Measurements from ENCODE around the gene HMGA1.
"Not testable (repeated sequence)": the region's sequence is repeated elsewhere in the genome, so short reads cannot be mapped to it uniquely, and the experiment has no call there.

Gene HMGA1

GRCh38 chr6:34242252-34243130 is 5.8 kb downstream of the HMGA1 start:
- peaks cover 8 to 17% of the 10 kb centered on the region in 2 donors for H3K36me3 ChIP-seq (ENCODE audit: control insufficient read depth in 1 of 2, insufficient read depth in 2 of 2, low read length in 2 of 2)
- no peaks in the 10 kb centered on the region for H3K9me3 ChIP-seq (ENCODE audit: control insufficient read depth in 1 of 2, low read length in 2 of 2)
- H3K4me3 ChIP-seq (ENCODE audit: low read depth in 1 of 2, low read length in 2 of 2) = no peak overlapping the region
- H3K27me3 ChIP-seq (ENCODE audit: low read depth, low read length) = no peaks in the 10 kb centered on the region
- H3K27ac ChIP-seq (ENCODE audit: low read length) = no peak overlapping the region
- H3K4me1 ChIP-seq (ENCODE audit: control insufficient read depth in 1 of 2, insufficient read depth in 2 of 2, low read length in 2 of 2) = peaks cover 0 to 20% of the 10 kb centered on the region in 2 donors

DNA sequence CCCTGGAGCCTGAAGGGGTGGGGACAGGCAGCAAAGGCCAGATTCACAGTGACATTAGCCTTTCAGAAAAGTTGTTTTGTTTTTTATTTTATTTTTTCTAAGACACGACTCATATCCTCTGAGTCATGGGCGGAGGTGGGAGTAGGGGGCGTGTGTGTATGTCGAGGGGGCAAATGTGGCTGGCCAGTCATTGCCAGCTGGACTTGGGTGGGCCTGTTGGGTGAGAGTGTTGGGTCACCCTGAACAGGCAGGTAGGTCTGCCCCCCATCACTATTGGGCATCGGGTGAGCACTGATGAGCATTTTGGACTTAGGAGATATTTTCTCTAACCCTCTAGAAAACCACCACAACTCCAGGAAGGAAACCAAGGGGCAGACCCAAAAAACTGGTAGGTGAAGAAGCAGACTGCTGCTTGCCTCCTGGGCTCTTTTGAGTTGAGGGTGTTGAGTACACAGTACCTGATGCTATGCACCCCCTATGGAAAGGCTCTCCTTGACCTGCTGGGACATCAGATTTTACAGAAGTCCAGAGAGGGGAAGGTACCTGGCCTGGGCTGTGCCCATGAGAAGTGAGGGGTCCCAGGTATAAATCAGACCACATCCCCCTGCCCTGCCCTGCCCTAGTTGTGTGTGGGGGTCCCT is 6.6 kb downstream of the HMGA1 start:
- Histone ChIP-seq H3K9me3 (ENCODE audit: control insufficient read depth in 1 of 2, low read length in 2 of 2) (no peaks in the 10 kb centered on the region), H3K4me1 (ENCODE audit: control insufficient read depth in 1 of 2, insufficient read depth in 2 of 2, low read length in 2 of 2) (peaks cover 3 to 22% of the 10 kb centered on the region in 2 donors), H3K4me3 (ENCODE audit: low read depth in 1 of 2, low read length in 2 of 2) (no peak overlapping the region), H3K27ac (ENCODE audit: low read length) (no peak overlapping the region), H3K27me3 (ENCODE audit: low read depth, low read length) (no peaks in the 10 kb centered on the region), H3K36me3 (ENCODE audit: control insufficient read depth in 1 of 2, insufficient read depth in 2 of 2, low read length in 2 of 2) (peaks cover 8 to 17% of the 10 kb centered on the region in 2 donors)

GRCh38 chr6:34243901-34244884 is 7.5 kb downstream of the HMGA1 start:
- H3K36me3 ChIP-seq (ENCODE audit: control insufficient read depth in 1 of 2, insufficient read depth in 2 of 2, low read length in 2 of 2) = peaks cover 8 to 17% of the 10 kb centered on the region in 2 donors
- H3K4me3 ChIP-seq (ENCODE audit: low read depth in 1 of 2, low read length in 2 of 2) = no peak overlapping the region
- H3K27ac ChIP-seq (ENCODE audit: low read length) = no peak overlapping the region
- H3K4me1 ChIP-seq (ENCODE audit: control insufficient read depth in 1 of 2, insufficient read depth in 2 of 2, low read length in 2 of 2) = peaks cover 3 to 22% of the 10 kb centered on the region in 2 donors
- H3K9me3 ChIP-seq (ENCODE audit: control insufficient read depth in 1 of 2, low read length in 2 of 2) = no peaks in the 10 kb centered on the region
- no peaks in the 10 kb centered on the region for H3K27me3 ChIP-seq (ENCODE audit: low read depth, low read length)

DNA sequence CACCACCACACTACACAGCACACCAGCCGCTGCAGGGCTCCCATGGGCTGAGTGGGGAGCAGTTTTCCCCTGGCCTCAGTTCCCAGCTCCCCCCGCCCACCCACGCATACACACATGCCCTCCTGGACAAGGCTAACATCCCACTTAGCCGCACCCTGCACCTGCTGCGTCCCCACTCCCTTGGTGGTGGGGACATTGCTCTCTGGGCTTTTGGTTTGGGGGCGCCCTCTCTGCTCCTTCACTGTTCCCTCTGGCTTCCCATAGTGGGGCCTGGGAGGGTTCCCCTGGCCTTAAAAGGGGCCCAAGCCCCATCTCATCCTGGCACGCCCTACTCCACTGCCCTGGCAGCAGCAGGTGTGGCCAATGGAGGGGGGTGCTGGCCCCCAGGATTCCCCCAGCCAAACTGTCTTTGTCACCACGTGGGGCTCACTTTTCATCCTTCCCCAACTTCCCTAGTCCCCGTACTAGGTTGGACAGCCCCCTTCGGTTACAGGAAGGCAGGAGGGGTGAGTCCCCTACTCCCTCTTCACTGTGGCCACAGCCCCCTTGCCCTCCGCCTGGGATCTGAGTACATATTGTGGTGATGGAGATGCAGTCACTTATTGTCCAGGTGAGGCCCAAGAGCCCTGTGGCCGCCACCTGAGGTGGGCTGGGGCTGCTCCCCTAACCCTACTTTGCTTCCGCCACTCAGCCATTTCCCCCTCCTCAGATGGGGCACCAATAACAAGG is 8.5 kb downstream of the HMGA1 start:
- Histone ChIP-seq H3K4me1 (ENCODE audit: control insufficient read depth in 1 of 2, insufficient read depth in 2 of 2, low read length in 2 of 2) (peaks cover 3 to 22% of the 10 kb centered on the region in 2 donors), H3K36me3 (ENCODE audit: control insufficient read depth in 1 of 2, insufficient read depth in 2 of 2, low read length in 2 of 2) (peaks cover 8 to 17% of the 10 kb centered on the region in 2 donors)
- not testable (repeated sequence) for H3K4me3 ChIP-seq (ENCODE audit: low read depth in 1 of 2, low read length in 2 of 2); H3K27ac ChIP-seq (ENCODE audit: low read length); H3K9me3 ChIP-seq (ENCODE audit: control insufficient read depth in 1 of 2, low read length in 2 of 2); H3K27me3 ChIP-seq (ENCODE audit: low read depth, low read length)

GRCh38 chr6:34245761-34246140 is 9.1 kb downstream of the HMGA1 start:
- Histone ChIP-seq H3K36me3 (ENCODE audit: control insufficient read depth in 1 of 2, insufficient read depth in 2 of 2, low read length in 2 of 2) (peaks cover 8 to 14% of the 10 kb centered on the region in 2 donors), H3K4me1 (ENCODE audit: control insufficient read depth in 1 of 2, insufficient read depth in 2 of 2, low read length in 2 of 2) (peaks cover 3 to 22% of the 10 kb centered on the region in 2 donors)
- H3K27ac ChIP-seq (ENCODE audit: low read length); H3K9me3 ChIP-seq (ENCODE audit: control insufficient read depth in 1 of 2, low read length in 2 of 2); H3K27me3 ChIP-seq (ENCODE audit: low read depth, low read length); H3K4me3 ChIP-seq (ENCODE audit: low read depth in 1 of 2, low read length in 2 of 2): not testable (repeated sequence)

GRCh38 chr6:34246249-34246562 is 9.5 kb downstream of the HMGA1 start:
- Histone ChIP-seq H3K27ac (ENCODE audit: low read length) (no peak overlapping the region), H3K4me3 (ENCODE audit: low read depth in 1 of 2, low read length in 2 of 2) (no peak overlapping the region), H3K4me1 (ENCODE audit: control insufficient read depth in 1 of 2, insufficient read depth in 2 of 2, low read length in 2 of 2) (peaks cover 3 to 22% of the 10 kb centered on the region in 2 donors), H3K27me3 (ENCODE audit: low read depth, low read length) (no peaks in the 10 kb centered on the region), H3K36me3 (ENCODE audit: control insufficient read depth in 1 of 2, insufficient read depth in 2 of 2, low read length in 2 of 2) (peaks cover 7 to 12% of the 10 kb centered on the region in 2 donors), H3K9me3 (ENCODE audit: control insufficient read depth in 1 of 2, low read length in 2 of 2) (no peaks in the 10 kb centered on the region)

GRCh38 chr6:34246563-34247391 is 10.1 kb downstream of the HMGA1 start:
- peaks cover 3 to 22% of the 10 kb centered on the region in 2 donors for H3K4me1 ChIP-seq (ENCODE audit: control insufficient read depth in 1 of 2, insufficient read depth in 2 of 2, low read length in 2 of 2)
- no peaks in the 10 kb centered on the region for H3K9me3 ChIP-seq (ENCODE audit: control insufficient read depth in 1 of 2, low read length in 2 of 2)
- no peaks in the 10 kb centered on the region for H3K27me3 ChIP-seq (ENCODE audit: low read depth, low read length)
- no peak overlapping the region for H3K4me3 ChIP-seq (ENCODE audit: low read depth in 1 of 2, low read length in 2 of 2)
- H3K27ac ChIP-seq (ENCODE audit: low read length) = no peak overlapping the region
- H3K36me3 ChIP-seq (ENCODE audit: control insufficient read depth in 1 of 2, insufficient read depth in 2 of 2, low read length in 2 of 2) = peaks cover 2 to 7% of the 10 kb centered on the region in 2 donors

GRCh38 chr6:34247481-34248197 is 11.0 kb downstream of the HMGA1 start:
- peak overlapping the region; percentile 82 to 87 for H3K4me3 ChIP-seq (ENCODE audit: low read depth in 1 of 2, low read length in 2 of 2)
- H3K9me3 ChIP-seq (ENCODE audit: control insufficient read depth in 1 of 2, low read length in 2 of 2) = no peaks in the 10 kb centered on the region
- H3K4me1 ChIP-seq (ENCODE audit: control insufficient read depth in 1 of 2, insufficient read depth in 2 of 2, low read length in 2 of 2) = peaks cover 3 to 22% of the 10 kb centered on the region in 2 donors
- H3K27ac ChIP-seq (ENCODE audit: low read length) = peak overlapping the region; percentile 67
- no peaks in the 10 kb centered on the region for H3K27me3 ChIP-seq (ENCODE audit: low read depth, low read length)
- peaks cover 0 to 4% of the 10 kb centered on the region in 2 donors for H3K36me3 ChIP-seq (ENCODE audit: control insufficient read depth in 1 of 2, insufficient read depth in 2 of 2, low read length in 2 of 2)

DNA sequence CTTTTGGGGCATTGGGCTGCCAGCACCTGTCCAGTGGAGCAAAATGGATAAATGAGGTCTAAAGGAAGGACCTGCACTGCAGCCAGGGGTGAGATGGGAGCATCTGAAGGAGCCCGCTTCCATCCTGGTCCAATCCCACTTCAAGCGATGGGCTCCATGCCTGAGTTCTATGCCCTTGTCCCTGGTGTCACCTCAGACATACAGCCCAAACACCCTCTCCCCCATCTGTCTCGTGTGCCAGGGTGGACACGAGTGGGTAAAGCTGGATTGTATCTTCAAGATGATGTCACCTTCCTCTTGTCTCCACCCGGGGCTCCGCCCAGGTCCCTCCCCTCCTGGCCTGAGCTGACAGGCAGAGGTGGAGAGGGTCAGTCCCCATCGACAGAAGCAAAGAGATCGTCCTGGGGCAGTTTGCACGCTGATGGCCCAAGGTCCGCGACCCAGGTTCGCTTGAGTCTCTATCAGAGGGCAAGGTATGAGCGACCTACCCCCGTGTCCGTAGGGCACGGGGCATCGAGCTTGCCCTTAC is 11.6 kb downstream of the HMGA1 start:
- Histone ChIP-seq H3K27me3 (ENCODE audit: low read depth, low read length) (no peaks in the 10 kb centered on the region), H3K4me1 (ENCODE audit: control insufficient read depth in 1 of 2, insufficient read depth in 2 of 2, low read length in 2 of 2) (peaks cover 3 to 22% of the 10 kb centered on the region in 2 donors), H3K27ac (ENCODE audit: low read length) (peak overlapping the region; percentile 67), H3K9me3 (ENCODE audit: control insufficient read depth in 1 of 2, low read length in 2 of 2) (no peaks in the 10 kb centered on the region), H3K36me3 (ENCODE audit: control insufficient read depth in 1 of 2, insufficient read depth in 2 of 2, low read length in 2 of 2) (peaks cover 0 to 4% of the 10 kb centered on the region in 2 donors), H3K4me3 (ENCODE audit: low read depth in 1 of 2, low read length in 2 of 2) (peak overlapping the region; percentile 82 to 87)
